ENCODE measurements around the gene OPHN1.
"Not testable (repeated sequence)": the region's sequence is repeated elsewhere in the genome, so short reads cannot be mapped to it uniquely, and the experiment has no call there.

The OPHN1 gene

DNA sequence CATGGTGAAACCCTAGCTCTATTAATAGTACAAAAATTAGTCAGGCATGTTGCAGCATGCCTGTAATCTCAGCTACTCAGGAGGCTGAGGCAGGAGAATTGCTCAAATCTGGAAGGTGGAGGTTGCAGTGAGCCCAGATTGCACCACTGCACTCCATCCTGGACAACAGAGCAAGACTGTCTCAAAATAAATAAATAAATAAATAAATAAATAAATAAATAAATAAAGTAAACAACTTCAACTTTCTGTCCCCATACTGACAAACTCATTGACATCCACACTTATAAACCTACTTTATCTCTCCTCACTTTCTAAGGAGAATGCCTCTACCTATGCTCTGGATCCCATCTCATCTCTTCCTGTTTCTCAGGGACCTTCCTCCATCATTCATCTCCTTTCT is 354.5 kb downstream of the OPHN1 start:
- DNase-seq (ENCODE audit: low read depth, low spot score), result not testable (repeated sequence)

- no peak for DNase-seq (ENCODE audit: low read depth, low spot score)
These were observed 355.9 kb downstream of the OPHN1 start for GRCh38 chrX:68077378-68077777.

- peak; percentile 5 for DNase-seq (ENCODE audit: low read depth, low spot score)
These were observed 361.3 kb downstream of the OPHN1 start for GRCh38 chrX:68072041-68072440.

DNA sequence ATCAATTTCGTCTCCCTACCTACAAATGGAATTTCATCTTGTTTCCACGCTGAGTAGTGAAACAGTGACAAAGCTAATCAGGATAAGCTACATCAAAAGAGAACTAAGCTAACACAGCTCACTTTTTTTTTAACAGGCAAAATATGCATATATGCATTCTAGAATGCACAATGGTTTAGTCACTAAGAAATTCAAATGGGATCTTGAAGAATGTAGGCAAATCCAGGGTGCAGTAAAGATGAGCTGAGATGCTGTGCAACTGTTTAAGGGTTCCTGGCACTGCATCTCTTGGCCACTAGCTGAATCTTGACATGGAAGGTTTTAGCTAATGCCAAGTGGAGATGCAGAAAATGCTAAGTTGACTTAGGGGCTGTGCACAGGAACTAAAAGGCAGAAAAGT is 363.2 kb downstream of the OPHN1 start:
- not testable (repeated sequence) for DNase-seq (ENCODE audit: low read depth, low spot score)

DNA sequence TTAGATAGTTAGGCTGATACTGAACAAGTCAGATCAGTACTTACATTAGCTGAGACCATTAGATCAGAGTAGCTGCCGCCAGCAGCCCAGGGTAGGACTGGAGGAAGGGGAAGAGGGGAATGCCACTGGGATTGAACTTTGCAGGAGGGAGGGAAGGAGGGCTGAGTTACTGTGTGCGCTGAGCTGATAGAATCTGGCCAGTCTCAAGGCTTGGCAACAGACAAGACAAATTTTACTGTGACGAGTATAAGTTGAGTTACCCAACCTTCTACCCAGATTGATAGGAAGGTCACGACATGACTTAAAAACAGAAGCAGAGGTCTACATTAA is 372.1 kb downstream of the OPHN1 start:
- no peak for DNase-seq (ENCODE audit: low read depth, low spot score)

GRCh38 chrX:68060506-68061205 is 372.6 kb downstream of the OPHN1 start:
- no peak for DNase-seq (ENCODE audit: low read depth, low spot score)

DNA sequence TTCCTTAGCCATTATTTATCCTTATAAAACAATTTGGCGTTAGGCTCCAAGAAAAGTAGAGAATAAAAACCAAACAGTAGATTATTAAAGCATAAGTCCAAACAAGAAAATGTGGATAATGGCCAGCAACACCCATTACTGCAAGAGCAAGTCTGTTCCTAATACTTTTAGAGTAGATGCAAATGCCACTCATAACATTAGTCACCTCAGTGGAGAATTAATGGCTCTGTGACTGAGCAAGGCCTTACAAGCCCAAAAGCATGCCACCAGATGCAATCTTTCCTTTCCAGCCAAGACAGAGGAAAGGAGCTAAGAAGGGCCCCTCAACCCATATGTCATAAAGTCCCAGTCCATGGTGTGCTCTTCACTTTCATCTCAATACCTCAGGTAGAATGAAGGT is 373.8 kb downstream of the OPHN1 start:
- DNase-seq (ENCODE audit: low read depth, low spot score), result no peak

DNA sequence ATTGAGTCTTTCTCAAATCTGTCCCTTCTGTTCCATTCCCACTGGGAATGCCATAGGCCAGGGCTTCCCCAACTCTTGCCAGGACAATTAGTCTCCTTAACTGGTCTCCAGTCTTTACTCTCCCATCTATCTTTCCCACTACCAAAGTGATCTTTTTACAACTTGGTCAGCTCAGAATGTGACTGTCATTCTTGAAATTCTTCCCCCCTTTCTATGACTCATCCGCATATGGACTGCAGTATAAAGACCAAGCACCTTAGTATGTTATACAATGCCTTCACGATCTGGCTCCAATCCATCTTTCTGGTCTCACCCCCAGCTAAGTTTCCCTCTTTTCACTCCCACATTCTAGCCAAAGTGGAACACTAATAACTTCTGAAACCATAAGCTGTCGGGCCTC is 383.8 kb downstream of the OPHN1 start:
- no peak for DNase-seq (ENCODE audit: low read depth, low spot score)

DNA sequence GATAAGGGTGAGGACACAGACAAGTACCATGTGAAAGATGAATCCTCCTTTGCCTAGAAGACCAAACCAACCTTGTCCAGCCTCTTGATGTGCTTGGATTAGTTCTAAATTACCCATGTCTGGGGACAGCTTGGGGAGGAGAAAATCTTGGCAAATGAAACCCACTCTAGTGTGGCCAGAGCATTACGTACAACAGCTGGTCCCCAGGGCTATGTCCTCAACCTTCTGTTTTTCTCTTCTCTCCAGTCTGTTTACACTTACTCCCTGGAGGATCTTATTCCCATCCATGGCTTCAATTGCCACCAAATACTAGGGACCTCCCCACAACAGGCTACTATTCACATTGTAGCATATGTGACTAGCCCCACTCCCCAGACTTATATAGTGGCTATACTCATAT is 384.5 kb downstream of the OPHN1 start:
- no peak for DNase-seq (ENCODE audit: low read depth, low spot score)

DNA sequence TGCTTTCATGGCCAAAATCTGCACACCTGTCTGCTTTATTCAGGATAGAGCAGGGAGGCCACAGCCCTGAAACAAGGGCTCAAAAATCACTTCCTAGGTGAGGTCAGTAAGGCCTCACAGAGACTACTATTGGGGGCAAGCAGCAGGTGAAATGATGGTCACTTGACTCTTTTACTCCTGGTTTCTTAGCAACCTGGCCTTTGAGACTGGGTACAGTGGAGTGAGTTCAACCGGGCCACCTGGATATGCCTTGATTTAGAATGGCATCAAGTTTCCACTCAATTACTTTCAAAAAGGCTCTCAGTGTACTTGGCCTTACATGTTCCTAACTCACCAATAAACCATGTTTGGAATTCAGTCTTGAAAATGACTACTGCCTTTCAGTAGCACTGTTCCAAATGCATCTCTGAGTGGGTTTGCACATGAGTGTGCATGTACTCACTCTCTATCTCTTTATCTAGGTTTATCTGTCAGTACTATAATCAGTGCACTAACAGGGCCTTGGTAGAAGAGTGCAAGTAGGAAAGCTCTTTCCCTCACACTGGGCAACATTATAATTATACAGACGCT is 388.2 kb downstream of the OPHN1 start:
- no peak for DNase-seq (ENCODE audit: low read depth, low spot score)

GRCh38 chrX:68043713-68044438 is 389.4 kb downstream of the OPHN1 start:
- no peak for DNase-seq (ENCODE audit: low read depth, low spot score)

- DNase-seq (ENCODE audit: low read depth, low spot score), result no peak
These were observed 392.2 kb downstream of the OPHN1 start for GRCh38 chrX:68041110-68041509.

DNA sequence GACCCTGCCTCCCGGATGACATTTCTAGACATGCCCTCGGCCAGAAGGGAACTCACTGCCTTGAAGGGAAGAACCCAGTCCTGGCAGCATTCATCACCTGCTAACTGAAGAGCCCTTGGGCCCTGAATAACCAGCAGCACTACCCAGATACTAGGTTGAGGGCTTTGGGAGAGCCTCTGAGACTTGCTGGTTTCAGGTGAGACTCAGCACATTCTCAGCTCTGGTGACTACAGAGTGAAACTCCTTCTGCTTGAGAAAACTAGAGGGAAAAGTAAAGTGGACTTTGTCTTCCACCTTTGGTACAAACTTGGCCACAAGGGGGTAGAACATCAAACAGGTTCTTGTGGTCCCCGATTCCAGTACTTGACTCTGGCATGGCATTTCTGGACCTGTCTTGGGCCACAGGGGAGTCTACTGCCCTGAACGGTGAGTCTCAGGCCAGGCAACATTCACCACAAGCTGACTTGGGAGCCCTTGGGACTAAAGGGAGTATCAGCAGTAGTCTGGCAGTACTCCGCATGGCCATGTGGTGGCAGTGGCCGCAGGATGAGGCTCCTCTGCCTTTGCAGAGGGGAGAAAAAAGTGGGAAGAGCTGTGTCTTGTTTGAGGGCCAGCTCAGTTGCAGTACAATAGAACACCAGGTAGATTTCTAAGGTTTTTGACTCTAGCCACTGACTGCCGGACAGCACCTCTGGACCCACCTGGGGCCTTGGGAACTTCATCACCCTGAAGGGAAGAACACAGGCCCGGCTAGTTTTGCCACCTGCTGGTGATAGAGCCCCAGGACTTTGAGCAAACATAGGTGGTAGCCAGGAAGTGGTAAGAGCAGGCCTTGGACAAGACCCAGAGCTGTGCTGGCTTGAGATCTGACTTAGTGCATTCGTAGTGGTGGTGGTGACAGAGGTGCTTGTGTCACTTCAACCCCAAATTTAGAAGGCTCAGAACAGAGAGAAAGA is 414.8 kb downstream of the OPHN1 start:
- no peak for DNase-seq (ENCODE audit: low read depth, low spot score)

GRCh38 chrX:67998540-67998939 is 434.8 kb downstream of the OPHN1 start:
- DNase-seq (ENCODE audit: low read depth, low spot score), result no peak
